GM10266 (cell line): ENCODE data around the gene KLHDC4.

Experiments
- DNase-seq: peaks from one replicate; pipeline ENCODE4 v3.0.0; 2012; ENCODE audit errors: extremely low spot score
- CTCF ChIP-seq: IDR thresholded peaks from 2 replicates; pipeline ENCODE4 v1.5.1; 2012; ENCODE audit warnings: mild to moderate bottlenecking, low read depth; ENCODE audit not compliant: control insufficient read depth, insufficient read depth; ENCODE audit errors: missing control alignments

Gene KLHDC4

DNA sequence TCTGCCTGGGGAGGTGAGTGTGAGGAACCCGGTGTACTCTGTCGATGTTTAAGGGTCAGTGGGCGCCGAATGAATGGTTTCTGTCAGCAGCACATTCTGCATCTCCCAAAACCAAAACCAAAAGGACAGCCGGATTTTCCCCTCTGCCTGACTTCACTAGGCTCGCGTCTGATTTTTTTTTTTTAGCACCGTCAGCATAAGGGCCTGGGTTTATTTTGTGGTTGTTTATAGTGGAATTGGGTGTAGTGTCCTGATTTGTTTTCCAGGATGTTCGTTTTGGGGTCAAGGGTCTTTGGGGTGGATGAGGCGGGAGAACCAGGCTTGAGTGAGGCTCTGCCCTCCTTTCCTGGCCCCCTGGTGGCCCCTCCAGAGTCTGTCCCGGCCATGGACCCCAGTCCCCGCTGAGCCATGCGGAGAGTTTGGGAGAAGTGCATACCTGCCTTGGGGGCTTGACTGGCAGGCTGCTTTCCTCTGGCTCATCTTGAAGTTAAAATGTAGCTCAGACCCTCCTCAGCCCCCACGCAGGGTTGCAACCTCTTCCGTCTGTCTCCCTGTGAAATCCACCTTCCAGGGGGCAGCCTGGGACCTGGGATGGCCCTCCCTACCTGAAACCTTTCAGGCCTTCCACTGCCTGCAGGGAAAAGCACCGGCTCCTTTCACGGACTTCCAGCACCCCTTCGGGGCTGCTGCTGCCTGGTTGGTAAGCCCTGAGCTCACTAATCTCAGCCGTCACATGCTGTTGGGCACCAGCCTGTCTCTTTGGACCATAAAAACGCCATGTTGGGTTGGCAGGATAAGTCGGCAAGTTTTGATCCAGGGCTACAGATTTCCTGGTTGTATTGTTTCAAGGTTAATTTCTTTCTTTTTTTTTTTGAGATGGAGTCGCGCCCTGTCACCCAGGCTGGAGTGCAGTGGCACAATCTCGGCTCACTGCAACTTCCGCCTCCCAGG lies 103.3 kb downstream of the KLHDC4 start:
- no peak for DNase-seq
- TF ChIP-seq CTCF = no peak

- TF ChIP-seq CTCF = no peak
- peak; percentile 69 for DNase-seq
Observed at GRCh38 chr16:87661561-87661960, 104.2 kb downstream of the KLHDC4 start.

DNA sequence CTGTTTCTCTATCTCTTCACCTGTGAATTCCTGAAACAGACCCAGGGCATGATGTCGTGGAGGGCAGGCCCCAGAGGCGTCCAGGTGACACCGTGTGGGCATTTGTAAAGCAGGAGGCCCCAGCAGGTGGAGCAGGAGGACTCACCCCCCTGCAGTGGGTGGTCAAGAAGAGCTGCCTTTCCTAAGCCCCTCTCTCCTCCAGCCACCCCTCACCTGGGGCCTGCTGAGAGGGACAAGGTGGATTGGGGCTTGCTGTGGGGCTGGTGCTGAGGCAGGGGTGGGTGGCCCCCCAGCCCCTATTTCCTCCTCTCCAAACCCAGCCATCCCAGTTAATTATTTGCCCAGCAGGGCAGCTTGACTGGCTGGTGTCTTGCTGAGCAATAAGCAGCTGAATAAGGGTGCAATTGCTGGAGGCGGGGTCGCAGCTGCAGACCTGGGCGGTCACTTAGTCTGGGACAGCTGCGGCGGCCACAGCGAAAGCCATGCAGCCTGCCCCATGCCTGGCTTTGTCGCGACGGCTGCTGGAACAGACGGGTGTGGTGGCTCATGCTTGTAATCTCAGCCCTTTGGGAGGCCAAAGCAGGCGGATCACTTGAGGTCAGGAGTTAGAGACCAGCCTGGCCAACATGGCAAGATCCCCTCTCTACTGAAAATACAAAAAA lies 107.1 kb downstream of the KLHDC4 start:
- DNase-seq = no peak
- no peak for TF ChIP-seq CTCF
